ENCODE data around the gene ZNHIT1. TPM values are rescaled to one million over a fixed set of nuclear protein-coding genes. Genes with fewer than 3 reads are reported as not detected.

ZNHIT1 gene
- total RNA-seq, 1 experiment from 2014 or later = 211 TPM

DNA sequence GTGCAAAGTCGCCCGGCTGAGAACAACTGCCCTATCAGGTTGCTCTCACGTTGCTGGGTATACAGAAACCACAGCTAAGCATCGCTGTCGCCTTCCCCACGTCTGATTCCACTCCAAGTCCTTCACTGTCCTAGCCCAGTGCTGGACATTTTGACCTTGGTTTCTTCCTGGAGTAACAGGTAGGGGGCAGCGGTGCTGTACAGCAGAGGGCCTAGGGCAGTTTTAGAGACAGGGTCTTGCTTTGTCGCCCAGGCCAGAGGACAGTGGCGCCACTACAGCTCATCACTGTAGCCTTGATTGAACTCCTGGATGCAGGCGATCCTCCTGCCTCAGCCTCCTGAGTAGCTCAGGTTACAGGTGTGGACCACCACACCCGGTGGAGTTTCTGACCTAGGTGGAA lies 17.1 kb downstream of the ZNHIT1 start:
- DNase-seq (ENCODE audit: low read depth, low spot score) = peak; percentile 47
- in situ Hi-C loops (cut with HindIII; ENCODE audit: low pct_unique_long_range_greater_than_20kb, low sequenced_read_pairs) = no loop called here

DNA sequence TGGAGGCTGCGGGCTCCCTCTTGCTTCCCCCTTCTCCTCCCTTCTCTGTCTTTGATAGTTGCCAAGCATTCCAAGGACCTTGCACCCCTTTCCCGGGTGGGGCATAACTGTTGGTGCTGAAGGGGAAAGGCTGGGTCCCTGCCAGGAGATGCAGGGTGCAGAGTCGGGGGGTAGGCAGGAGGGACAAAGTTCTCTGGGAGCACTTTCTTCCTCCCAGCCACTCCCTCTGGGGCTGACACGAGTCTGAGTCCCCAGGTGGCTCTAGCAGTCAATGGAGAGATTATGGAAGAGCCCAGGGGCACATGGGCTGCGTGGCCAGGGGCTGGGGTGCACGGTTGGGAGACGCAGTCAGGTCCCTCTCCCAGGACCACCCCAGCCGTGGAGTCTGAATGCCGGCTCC lies 17.6 kb downstream of the ZNHIT1 start:
- in situ Hi-C loops (cut with HindIII; ENCODE audit: low pct_unique_long_range_greater_than_20kb, low sequenced_read_pairs) = no loop called here
- no peak for DNase-seq (ENCODE audit: low read depth, low spot score)

DNA sequence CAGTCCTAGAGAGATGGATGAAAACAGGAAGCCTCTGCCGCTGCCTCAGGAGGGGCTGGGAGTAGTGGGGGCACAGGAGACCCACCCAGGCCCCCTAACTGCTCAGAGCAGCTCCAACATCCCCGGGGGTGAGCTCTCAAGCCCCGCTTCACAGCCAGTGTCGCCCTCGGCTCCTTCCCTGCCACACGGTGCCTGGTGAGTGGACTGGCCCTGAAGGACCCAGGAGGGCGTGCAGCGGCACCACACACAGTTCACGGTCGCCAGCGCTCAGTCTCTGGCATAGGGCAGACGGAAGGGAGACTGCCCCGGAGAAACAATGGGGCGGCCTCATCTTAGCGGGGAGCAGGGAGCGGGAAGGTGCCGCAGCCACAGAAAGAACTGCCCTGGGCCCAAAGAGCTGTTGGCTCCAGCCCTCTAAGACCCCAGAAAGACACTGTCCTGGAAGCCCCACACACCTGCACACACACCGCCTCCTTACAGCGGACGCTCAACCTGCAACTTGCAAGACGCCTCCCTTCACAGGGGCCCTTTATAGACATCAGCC lies 18.4 kb downstream of the ZNHIT1 start:
- in situ Hi-C loops (cut with HindIII; ENCODE audit: low pct_unique_long_range_greater_than_20kb, low sequenced_read_pairs) = no loop called here
- no peak for DNase-seq (ENCODE audit: low read depth, low spot score)

DNA sequence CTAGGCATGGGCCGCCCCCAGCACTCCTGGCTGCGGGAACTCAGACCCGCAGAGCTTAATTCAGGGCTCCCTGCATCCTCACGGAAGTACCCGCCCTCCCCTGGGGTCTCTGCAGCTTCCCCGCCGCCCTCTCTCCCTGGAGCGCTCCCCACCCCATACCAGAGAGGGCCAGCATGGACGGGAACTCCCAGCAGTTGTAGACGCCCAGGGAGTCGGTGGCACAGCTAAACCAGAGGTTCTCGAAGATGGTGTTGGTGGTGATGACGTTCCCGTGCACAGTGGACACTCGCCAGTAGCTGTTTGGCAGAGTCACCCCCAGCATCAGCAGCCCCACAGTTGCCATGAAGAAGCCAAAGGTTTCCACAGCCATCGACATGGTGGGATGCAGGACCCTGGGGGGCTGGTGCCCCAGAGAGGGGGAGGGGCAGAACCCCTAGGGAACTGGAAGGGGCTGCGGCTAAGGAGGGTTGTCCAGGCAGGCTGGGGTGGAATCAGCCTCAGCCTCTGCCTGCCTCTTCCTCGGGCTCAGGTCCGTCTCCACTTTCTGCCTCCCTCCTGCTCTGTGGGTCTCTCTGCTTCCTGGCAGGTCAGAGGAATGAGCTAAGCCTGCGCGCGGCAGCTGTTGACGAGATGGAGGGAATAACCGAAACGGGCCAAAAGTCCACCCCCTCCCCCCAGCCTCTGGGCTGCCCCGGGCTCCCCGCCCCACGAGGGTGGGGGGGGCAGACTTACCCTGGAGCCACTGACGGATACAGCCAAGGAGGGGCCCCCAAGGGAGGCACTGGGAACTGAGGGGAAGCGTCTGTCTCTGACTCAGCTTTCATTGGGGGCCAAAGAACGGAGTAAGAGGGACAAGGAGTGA lies 19.5 kb downstream of the ZNHIT1 start, which contains the start of gene CLDN15:
Gene CLDN15, minus strand, starts transcription at position 597 of the 862 bp plus-strand sequence. Its CDS starts 221 bp downstream, at position 376.
- in situ Hi-C loops (cut with HindIII; ENCODE audit: low pct_unique_long_range_greater_than_20kb, low sequenced_read_pairs) = no loop called here
- no peak for DNase-seq (ENCODE audit: low read depth, low spot score)

DNA sequence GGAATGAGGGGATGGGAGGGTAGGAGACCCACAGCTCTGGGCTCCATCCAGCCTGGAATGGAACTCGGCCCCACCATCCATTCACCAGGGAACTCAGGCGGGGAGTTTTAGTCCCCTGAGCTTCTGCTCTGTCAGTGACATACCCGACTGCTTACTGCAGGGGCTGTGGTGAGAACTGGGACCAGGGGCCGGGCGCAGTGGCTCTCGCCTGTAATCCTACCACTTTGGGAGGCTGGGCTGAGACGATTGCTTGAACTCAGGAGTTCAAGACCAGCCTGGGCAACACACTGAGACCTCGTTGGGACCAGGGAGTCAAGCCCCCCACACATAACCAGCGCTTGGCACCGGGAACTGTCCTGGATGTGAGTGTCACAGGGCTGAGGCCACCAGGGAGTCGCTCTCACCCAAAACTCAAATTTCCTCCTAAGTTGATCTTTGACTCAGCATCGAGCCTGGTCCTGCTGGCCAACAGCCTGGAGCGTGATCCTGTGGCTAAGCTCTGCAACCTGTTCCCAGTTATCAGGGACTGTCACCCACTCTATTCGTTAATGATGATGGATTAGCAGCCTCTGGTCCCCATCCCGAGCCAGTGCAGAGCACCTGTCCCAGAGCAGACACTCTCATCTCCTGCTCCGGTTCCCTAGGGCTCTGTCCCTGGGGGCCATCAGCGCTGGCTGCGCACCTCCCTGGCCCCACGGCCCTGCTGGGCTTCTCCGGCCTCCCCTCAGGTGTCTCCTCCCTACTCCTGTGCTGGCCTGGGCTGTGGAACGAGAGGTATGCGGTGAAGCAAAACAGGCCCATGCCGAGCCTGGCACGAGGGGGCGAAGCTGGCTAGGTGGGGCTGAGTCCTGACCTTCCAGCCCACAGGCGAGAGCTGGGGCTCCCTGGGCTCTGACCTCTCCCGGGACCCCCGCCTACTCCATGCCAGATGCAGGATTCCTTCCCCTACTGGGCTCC lies 20.5 kb downstream of the ZNHIT1 start:
- in situ Hi-C loops (cut with HindIII; ENCODE audit: low pct_unique_long_range_greater_than_20kb, low sequenced_read_pairs) = no loop called here
- DNase-seq (ENCODE audit: low read depth, low spot score) = no peak

GRCh38 chr7:101239191-101239950 lies 21.4 kb downstream of the ZNHIT1 start:
- no peak for DNase-seq (ENCODE audit: low read depth, low spot score)
- in situ Hi-C loops (cut with HindIII; ENCODE audit: low pct_unique_long_range_greater_than_20kb, low sequenced_read_pairs) = no loop called here

DNA sequence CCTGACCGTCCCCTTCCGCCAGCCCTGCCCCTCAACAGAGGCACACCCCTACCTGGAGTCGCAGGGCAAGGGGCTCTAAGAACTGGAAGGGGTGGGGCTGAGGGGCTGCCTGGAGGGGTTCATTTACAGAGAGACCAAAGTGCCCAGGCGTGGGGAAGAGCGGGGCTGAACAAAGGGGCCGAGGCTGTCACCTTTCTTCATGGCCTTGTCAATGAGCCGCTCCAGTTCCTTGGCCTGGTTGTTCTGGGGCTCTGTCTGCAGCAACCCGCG lies 21.9 kb downstream of the ZNHIT1 start:
- no peak for DNase-seq (ENCODE audit: low read depth, low spot score)
- in situ Hi-C loops (cut with HindIII; ENCODE audit: low pct_unique_long_range_greater_than_20kb, low sequenced_read_pairs) = no loop called here

- no peak for DNase-seq (ENCODE audit: low read depth, low spot score)
- in situ Hi-C loops (cut with HindIII; ENCODE audit: low pct_unique_long_range_greater_than_20kb, low sequenced_read_pairs) = no loop called here
Observed at GRCh38 chr7:101240226-101241014, 22.5 kb downstream of the ZNHIT1 start.

DNA sequence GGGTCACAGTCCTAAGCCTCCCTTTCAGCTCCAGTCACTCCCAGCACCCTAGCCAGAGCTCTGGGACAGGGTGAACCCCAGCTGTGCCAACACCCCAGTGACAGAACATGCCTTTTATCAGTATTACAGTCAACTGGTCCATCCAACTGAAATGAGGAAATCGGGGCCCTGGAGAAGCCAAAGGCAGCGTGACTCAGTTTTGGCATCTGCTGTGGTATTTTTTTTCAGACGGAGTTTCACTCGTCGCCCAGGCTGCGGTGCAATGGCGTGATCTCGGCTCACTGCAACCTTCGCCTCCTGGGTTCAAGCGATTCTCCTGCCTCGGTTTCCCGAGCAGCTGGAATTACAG lies 23.0 kb downstream of the ZNHIT1 start:
- no peak for DNase-seq (ENCODE audit: low read depth, low spot score)
- in situ Hi-C loops (cut with HindIII; ENCODE audit: low pct_unique_long_range_greater_than_20kb, low sequenced_read_pairs) = no loop called here

DNA sequence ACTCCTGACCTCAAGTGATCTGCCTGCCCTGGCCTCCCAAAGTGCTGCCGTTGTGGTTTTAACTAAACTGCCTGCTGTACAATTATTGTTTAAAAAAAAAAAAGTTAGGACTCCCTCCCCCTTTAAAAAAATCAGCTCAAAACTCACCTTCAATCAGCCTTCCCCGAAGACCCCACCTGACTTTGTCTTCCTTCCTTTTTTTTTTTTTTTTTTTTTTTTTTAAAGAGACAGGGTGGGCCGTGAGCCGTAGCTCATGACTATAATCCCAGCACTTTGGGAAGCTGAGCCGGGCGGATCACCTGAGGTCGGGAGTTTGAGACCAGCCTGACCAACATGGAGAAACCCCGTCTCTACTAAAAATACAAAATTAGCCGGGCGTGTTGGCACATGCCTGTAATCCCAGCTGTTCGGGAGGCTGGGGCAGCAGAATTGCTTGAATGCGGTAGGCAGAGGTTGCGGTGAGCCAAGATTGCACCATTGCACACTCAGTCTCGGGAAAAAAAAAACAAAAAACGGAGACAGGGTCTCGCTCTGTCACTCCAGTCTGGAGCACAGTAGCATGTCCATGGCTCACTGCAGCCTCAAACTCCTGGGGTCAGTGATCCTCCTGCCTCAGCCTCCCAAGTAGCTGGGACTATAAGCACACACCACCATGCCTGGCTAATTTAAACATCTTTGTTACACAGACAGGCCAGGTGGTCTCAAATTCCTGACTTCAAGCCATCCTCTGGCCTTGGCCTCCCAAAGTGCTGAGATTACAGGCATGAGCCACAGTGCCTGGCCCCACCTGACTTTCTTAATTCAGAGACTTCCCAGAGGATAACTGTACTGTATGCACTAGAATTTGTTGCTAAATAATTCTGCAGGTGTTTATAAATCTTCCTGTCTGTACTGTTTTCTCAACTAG lies 23.7 kb downstream of the ZNHIT1 start:
- no peak for DNase-seq (ENCODE audit: low read depth, low spot score)
- in situ Hi-C loops (cut with HindIII; ENCODE audit: low pct_unique_long_range_greater_than_20kb, low sequenced_read_pairs) = no loop called here

- no peak for DNase-seq (ENCODE audit: low read depth, low spot score)
- in situ Hi-C loops (cut with HindIII; ENCODE audit: low pct_unique_long_range_greater_than_20kb, low sequenced_read_pairs) = no loop called here
Observed at GRCh38 chr7:101243646-101244374, 25.8 kb downstream of the ZNHIT1 start.

DNA sequence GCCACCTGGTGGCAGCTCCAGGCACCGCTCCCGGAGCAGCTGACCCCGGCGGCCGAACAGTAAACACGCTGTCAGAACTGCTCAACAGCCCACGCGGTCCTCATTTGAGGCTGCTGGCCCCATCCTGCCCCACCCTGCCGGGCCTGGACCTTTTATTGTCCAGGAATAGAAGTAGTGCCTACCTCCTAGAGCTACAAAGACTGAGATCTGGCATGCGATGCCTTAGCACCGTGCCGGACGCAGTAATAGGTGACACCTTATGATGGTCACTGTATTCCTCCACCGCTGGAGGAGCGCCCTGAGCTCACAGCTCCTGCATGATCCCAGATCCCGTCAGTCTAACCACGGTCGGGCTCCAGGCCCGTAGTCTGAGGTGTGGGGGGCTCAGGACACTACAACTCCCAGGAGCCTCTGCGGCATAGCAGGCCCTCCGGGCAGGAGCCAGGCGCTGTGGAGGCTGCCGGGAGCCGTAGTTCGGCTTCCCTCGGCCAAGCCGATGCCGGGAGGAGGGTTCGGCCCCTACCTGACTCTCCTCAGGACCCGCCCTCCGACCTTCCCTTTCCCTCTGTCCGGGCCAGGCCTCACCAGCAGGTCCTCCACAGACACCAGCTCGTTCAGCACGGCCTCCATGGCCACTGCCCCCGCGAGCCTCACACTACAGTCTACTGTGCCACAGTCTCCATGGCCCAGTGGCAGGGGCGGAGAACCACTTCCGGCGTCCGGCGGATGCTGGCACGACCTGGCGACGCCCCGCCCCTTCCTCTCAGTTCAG lies 26.6 kb downstream of the ZNHIT1 start, which contains the start of gene FIS1:
Gene FIS1, minus strand, starts transcription at position 707 of the 772 bp plus-strand sequence. Its CDS starts 77 bp downstream, at position 630.
- in situ Hi-C loops (cut with HindIII; ENCODE audit: low pct_unique_long_range_greater_than_20kb, low sequenced_read_pairs) = no loop called here
- peak; percentile 95 for DNase-seq (ENCODE audit: low read depth, low spot score)

DNA sequence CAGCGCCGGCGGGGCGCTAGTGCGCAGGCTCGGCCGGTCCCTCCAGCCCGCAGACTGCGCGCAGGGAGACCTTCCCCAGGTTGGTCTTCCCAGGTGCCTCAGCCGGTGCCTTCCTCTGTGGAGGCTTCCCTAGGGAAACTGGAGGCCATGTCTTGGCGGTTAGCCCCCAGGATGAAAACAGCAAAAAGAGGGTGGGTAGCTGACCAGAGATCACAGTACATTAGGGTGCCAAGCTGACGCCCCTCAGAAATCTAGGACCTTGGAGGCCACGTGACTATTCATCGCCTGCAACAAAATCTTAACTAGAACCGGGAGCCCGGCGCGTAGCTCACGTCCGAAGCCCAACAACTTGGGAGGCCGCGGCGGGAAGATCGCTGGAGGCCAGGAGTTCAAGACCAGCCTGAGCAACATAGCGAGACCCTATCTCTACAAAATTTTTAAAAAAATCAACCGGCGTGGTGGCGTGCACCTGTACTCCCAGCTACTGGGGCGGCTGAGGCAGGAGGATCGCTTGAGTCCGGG lies 27.2 kb downstream of the ZNHIT1 start:
- in situ Hi-C loops (cut with HindIII; ENCODE audit: low pct_unique_long_range_greater_than_20kb, low sequenced_read_pairs) = no loop called here

DNA sequence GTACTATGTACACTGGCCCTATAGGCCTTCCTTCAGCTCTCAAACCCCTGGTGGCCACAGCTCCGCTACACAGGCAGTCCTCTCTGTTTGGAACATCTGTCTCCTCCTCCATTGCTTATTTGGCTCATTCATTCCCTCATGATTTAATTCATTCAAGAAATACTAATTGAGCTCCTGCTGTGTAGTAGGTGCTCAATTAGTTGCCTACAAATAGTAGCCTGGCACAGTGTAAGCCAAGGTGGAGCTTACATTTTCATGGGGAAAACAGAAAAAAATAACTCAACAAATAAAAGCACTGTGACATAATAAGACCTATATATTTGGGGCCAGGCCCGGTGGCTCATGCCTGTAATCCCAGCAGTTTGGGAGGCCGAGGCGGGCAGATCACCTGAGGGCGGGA lies 30.3 kb downstream of the ZNHIT1 start:
- in situ Hi-C loops (cut with HindIII; ENCODE audit: low pct_unique_long_range_greater_than_20kb, low sequenced_read_pairs) = no loop called here
- DNase-seq (ENCODE audit: low read depth, low spot score) = peak; percentile 43

More for the DNA sequence above, 27.2 kb downstream of the ZNHIT1 start:
- DNase-seq (ENCODE audit: low read depth, low spot score) = no peak

DNA sequence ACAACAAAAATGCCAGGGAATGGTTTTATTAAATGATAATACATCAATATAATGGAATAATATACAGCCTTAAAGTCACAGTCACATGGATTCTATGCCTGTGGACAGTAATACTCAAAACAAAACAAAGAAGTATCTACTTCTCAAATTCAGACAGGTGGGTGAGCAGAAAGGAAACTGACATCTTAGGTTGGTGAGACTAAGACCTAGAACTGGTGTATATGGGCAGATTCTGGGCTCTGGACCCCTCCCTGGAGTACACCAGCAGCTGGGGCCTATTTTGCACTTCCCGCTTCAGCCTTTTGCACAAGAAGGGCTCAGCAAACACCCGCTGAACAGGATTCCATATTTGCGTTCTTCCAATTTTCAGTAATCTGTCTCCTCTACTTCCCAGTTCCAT lies 32.4 kb downstream of the ZNHIT1 start:
- DNase-seq (ENCODE audit: low read depth, low spot score) = no peak

More for the DNA sequence above, 32.4 kb downstream of the ZNHIT1 start:
- in situ Hi-C loops (cut with HindIII; ENCODE audit: low pct_unique_long_range_greater_than_20kb, low sequenced_read_pairs) = no loop called here

Measured in SK-MEL-5 (cell line).